NT2/D1 (cell line): ENCODE data around the gene PLCXD1.

ENCODE experiments used
- DNase-seq: peaks from one replicate; pipeline ENCODE4 v3.0.0-alpha.2; 2011; ENCODE audit warnings: low read depth, low spot score
- H3K27me3 ChIP-seq: 2 replicates; pipeline ENCODE4 v1.6.0; 2011; ENCODE audit warnings: mild to moderate bottlenecking; ENCODE audit not compliant: insufficient read length, insufficient read depth
- H3K36me3 ChIP-seq: 2 replicates; pipeline ENCODE4 v1.6.1; 2011; ENCODE audit warnings: mild to moderate bottlenecking, low read length, mixed read lengths; ENCODE audit not compliant: insufficient read depth, insufficient read length
- H3K4me1 ChIP-seq: 2 replicates; pipeline ENCODE4 v1.5.1; 2011; ENCODE audit not compliant: insufficient read depth, insufficient read length
- H3K4me3 ChIP-seq: 2 replicates; pipeline ENCODE4 v1.5.1; 2011; ENCODE audit warnings: low read depth; ENCODE audit not compliant: insufficient read length
- H3K9ac ChIP-seq: 2 replicates; pipeline ENCODE4 v1.6.0; 2011; ENCODE audit warnings: low read depth; ENCODE audit not compliant: insufficient read length
- H3K9me3 ChIP-seq: 2 replicates; pipeline ENCODE4 v1.5.1; 2011; ENCODE audit warnings: mild to moderate bottlenecking, low read length; ENCODE audit not compliant: insufficient read depth
- SUZ12 ChIP-seq: IDR thresholded peaks from 2 replicates; pipeline ENCODE4 v1.6.1; 2011; ENCODE audit not compliant: insufficient read length, insufficient read depth; ENCODE audit errors: extremely low read depth
- YY1 ChIP-seq: IDR thresholded peaks from 2 replicates; pipeline ENCODE4 v1.6.1; 2011; ENCODE audit not compliant: insufficient read length, insufficient read depth
- ZNF274 ChIP-seq: IDR thresholded peaks from 2 replicates; pipeline ENCODE4 v1.6.1; 2011; ENCODE audit warnings: mild to moderate bottlenecking, low read depth, low read length

Gene PLCXD1

DNA sequence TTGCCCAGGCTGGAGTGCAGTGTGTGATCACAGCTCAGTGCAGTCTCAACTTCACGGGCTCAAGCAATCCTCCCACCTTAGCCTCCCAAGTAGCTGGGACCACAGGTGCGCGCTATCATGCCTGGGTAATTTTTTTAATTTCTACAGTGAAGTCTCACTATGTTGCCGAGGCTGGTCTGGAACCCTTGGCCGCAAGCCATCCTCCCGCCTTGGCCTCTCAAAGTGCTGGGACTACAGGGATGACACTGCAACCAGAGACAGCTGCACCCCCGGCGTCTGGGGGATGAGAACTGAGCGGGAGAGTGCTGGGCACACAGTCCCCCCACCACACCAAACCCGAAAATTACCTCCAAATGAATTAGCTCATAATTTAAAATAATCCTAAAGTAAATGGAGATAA, 70.6 kb downstream of the PLCXD1 start:
- no peak for TF ChIP-seq ZNF274
- no peak for TF ChIP-seq YY1
- TF ChIP-seq SUZ12, result no peak
- Histone ChIP-seq H3K27me3 (no peaks in the 10 kb centered on the region), H3K4me1 (peaks cover 3% of the 10 kb centered on the region), H3K9ac (no peak overlapping the region), H3K36me3 (peaks cover 35% of the 10 kb centered on the region), H3K9me3 (no peaks in the 10 kb centered on the region), H3K4me3 (no peak overlapping the region)
- no peak for DNase-seq

- TF ChIP-seq ZNF274, result no peak
- no peak for TF ChIP-seq YY1
- no peak for TF ChIP-seq SUZ12
- Histone ChIP-seq H3K9me3 (no peaks in the 10 kb centered on the region), H3K9ac (no peak overlapping the region), H3K4me1 (peaks cover 3% of the 10 kb centered on the region), H3K36me3 (peaks cover 31% of the 10 kb centered on the region), H3K4me3 (no peak overlapping the region), H3K27me3 (no peaks in the 10 kb centered on the region)
- no peak for DNase-seq
Measured at GRCh38 chrX:352181-352580, 71.0 kb downstream of the PLCXD1 start.

DNA sequence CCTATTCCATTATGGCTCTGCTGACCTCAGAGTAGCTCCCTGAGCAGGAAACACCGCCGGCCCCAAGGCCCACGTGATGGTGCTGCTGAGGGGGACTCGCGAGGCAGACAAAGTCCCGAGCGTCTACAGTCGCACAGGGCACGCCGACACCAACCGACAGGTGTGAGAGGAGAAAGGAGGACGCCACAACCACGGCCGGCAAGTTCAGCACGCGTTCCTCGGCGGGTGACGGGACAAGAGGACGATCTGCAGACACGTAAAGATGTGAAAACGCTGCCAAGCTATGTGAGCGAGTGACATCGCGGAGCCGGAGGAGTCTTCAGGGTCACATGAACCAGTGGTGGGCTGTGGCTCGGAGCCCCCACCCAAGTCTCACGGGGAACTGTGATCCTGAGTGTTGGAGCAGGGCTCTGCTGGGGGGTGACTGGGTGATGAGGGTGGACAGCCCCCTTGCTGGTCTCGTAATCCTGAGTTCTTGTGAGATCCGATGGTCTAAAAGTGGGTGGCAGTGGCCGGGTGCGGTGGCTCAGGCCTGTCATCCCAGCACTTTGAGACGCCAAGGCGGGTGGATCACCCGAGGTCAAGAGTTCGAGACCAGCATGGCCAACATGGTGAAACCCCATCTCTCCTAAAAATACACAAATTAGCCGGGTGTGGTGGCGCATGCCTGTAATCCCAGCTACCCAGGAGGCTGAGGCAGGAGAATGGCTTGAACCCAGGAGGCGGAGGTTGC, 71.6 kb downstream of the PLCXD1 start:
- Histone ChIP-seq H3K4me3 (no peak overlapping the region), H3K36me3 (peaks cover 31% of the 10 kb centered on the region), H3K9me3 (no peaks in the 10 kb centered on the region), H3K9ac (no peak overlapping the region), H3K27me3 (no peaks in the 10 kb centered on the region), H3K4me1 (peaks cover 3% of the 10 kb centered on the region)
- DNase-seq, result no peak
- TF ChIP-seq YY1 (no peak), ZNF274 (no peak), SUZ12 (no peak)
